Measurements from ENCODE around the gene ACSM3.
A peak's percentile ranks its signal among the peaks of the same experiment; 100 is the strongest.
"Not testable (repeated sequence)": the region's sequence is repeated elsewhere in the genome, so short reads cannot be mapped to it uniquely, and the experiment has no call there.

ACSM3 gene

GRCh38 chr16:20755238-20755637, 8.6 kb upstream of the ACSM3 start:
- intact Hi-C loops (cut with DNase I), result no loop called here

GRCh38 chr16:20755799-20756198, 8.0 kb upstream of the ACSM3 start:
- DNase-seq; intact Hi-C loops (cut with DNase I): not testable (repeated sequence)

More at GRCh38 chr16:20755238-20755637, 8.6 kb upstream of the ACSM3 start:
- no peak for DNase-seq

GRCh38 chr16:20760346-20760745, 3.5 kb upstream of the ACSM3 start:
- intact Hi-C loops (cut with DNase I), result no loop called here
- no peak for DNase-seq

GRCh38 chr16:20761175-20761574, 2.6 kb upstream of the ACSM3 start:
- DNase-seq, result no peak
- intact Hi-C loops (cut with DNase I), result no loop called here

- no peak for DNase-seq
- intact Hi-C loops (cut with DNase I), result no loop called here
These were observed 1.2 kb upstream of the ACSM3 start for GRCh38 chr16:20762404-20763123.

- intact Hi-C loops (cut with DNase I); DNase-seq: not testable (repeated sequence)
These were observed 634 bp downstream of the ACSM3 start for GRCh38 chr16:20764448-20764847.

GRCh38 chr16:20765732-20766131, 1.9 kb downstream of the ACSM3 start:
- DNase-seq, result no peak
- intact Hi-C loops (cut with DNase I), result no loop called here

- DNase-seq, result no peak
- intact Hi-C loops (cut with DNase I), result no loop called here
These were observed 2.5 kb downstream of the ACSM3 start for GRCh38 chr16:20766294-20766693.

GRCh38 chr16:20767577-20767976, 3.8 kb downstream of the ACSM3 start:
- intact Hi-C loops (cut with DNase I), result no loop called here

GRCh38 chr16:20768121-20768520, 4.3 kb downstream of the ACSM3 start:
- intact Hi-C loops (cut with DNase I), result no loop called here
- DNase-seq, result no peak

More at GRCh38 chr16:20767577-20767976, 3.8 kb downstream of the ACSM3 start:
- no peak for DNase-seq

GRCh38 chr16:20768818-20769217, 5.0 kb downstream of the ACSM3 start:
- intact Hi-C loops (cut with DNase I), result no loop called here
- DNase-seq, result no peak

- intact Hi-C loops (cut with DNase I), result no loop called here
- no peak for DNase-seq
These were observed 9.9 kb downstream of the ACSM3 start for GRCh38 chr16:20773679-20774078.

GRCh38 chr16:20774703-20775362, 11.0 kb downstream of the ACSM3 start:
- intact Hi-C loops (cut with DNase I), result no loop called here
- peak in 3 of 10 donors; percentile 2 to 65 (median 18) for DNase-seq

- intact Hi-C loops (cut with DNase I), result no loop called here
- DNase-seq, result no peak
These were observed 17.9 kb downstream of the ACSM3 start for GRCh38 chr16:20781697-20782096.

- DNase-seq, result no peak
- intact Hi-C loops (cut with DNase I), result no loop called here
These were observed 18.7 kb downstream of the ACSM3 start for GRCh38 chr16:20782470-20782869.

- intact Hi-C loops (cut with DNase I), result no loop called here
- DNase-seq, result no peak
These were observed 20.4 kb downstream of the ACSM3 start for GRCh38 chr16:20784204-20784603.

GRCh38 chr16:20789130-20789529, 25.3 kb downstream of the ACSM3 start:
- no peak for DNase-seq
- intact Hi-C loops (cut with DNase I), result no loop called here

GRCh38 chr16:20791923-20792612, 28.3 kb downstream of the ACSM3 start:
- DNase-seq, result no peak
- intact Hi-C loops (cut with DNase I), result no loop called here

GRCh38 chr16:20798364-20798763, 34.5 kb downstream of the ACSM3 start:
- intact Hi-C loops (cut with DNase I), result loop anchor here (2.0 kb wide), 1 partner anchor 286 kb away; no protein-coding TSS in a partner anchor
- DNase-seq, result no peak

GRCh38 chr16:20799599-20799998, 35.8 kb downstream of the ACSM3 start:
- intact Hi-C loops (cut with DNase I), result loop anchor here (2.0 kb wide), 1 partner anchor 285 kb away; no protein-coding TSS in a partner anchor
- no peak for DNase-seq

- no peak for DNase-seq
- intact Hi-C loops (cut with DNase I), result no loop called here
These were observed 37.5 kb downstream of the ACSM3 start for GRCh38 chr16:20801278-20801677.
